ENCODE measurements around the gene AGBL2. TPM values are rescaled to one million over a fixed set of nuclear protein-coding genes. Genes with fewer than 3 reads are reported as not detected.
"Not testable (repeated sequence)": the region's sequence is repeated elsewhere in the genome, so short reads cannot be mapped to it uniquely, and the experiment has no call there.

Gene AGBL2
- total RNA-seq, 1 experiment from 2014 or later: 0.04 TPM

DNA sequence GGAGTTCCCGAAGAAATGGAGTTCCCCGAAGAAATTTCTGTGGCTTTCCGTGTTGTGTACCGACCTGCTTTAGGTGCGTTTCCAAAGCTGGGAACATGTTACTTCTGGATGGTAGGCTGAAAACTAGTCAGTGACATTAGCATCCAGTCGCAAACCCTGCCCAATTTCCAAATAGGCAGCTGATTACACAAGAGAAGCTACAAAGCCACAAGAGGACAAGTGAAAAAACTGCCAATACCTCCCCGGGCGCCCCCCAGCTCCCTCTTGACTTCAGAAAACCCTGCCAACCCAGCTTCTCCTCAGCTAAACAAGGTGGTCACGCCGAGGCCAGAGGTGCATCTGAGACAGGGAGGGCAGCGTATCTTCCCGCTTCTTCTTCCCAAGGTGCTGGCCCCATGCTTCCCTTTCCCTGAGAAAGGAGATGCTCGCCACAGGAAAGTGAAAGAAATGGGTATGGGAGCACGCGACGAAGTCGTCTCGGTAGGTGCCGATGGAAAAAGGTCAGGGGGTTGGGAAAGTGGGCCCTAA, 551 bp downstream of the AGBL2 start:
- H3K27me3 ChIP-seq: no peaks in the 10 kb centered on the region

DNA sequence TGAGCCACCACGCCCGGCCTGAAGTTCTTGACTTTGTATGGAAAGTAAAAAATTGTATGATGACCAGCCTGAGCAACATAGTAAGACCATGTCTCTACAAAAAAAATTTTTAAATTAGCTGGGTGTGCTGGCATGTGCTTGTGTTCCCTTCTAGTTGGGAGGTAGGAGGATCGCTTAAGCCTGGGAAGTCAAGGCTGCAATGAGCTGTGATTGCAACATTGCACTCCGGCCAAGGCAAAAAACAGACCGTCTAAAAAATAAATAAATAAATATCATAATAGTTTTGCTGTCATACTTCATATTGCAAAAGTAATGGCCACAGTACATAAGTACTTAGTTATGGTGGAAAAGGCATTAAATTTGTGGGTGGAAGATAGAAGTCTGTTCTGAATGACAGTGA, 3.4 kb downstream of the AGBL2 start:
- peaks cover 11% of the 10 kb centered on the region for H3K36me3 ChIP-seq
- DNase-seq: no peak
- H3K27me3 ChIP-seq: no peaks in the 10 kb centered on the region
- no peak overlapping the region for H3K27ac ChIP-seq
- H3K4me3 ChIP-seq: no peak overlapping the region
- H3K4me1 ChIP-seq: no peaks in the 10 kb centered on the region
- no peaks in the 10 kb centered on the region for H3K9me3 ChIP-seq (replicated peaks)

More for the DNA sequence above, 551 bp downstream of the AGBL2 start:
- no peaks in the 10 kb centered on the region for H3K9me3 ChIP-seq (replicated peaks)
- H3K27ac ChIP-seq: no peak overlapping the region
- no peak overlapping the region for H3K4me3 ChIP-seq
- DNase-seq: no peak
- H3K4me1 ChIP-seq: no peaks in the 10 kb centered on the region
- H3K36me3 ChIP-seq: peaks cover 37% of the 10 kb centered on the region

DNA sequence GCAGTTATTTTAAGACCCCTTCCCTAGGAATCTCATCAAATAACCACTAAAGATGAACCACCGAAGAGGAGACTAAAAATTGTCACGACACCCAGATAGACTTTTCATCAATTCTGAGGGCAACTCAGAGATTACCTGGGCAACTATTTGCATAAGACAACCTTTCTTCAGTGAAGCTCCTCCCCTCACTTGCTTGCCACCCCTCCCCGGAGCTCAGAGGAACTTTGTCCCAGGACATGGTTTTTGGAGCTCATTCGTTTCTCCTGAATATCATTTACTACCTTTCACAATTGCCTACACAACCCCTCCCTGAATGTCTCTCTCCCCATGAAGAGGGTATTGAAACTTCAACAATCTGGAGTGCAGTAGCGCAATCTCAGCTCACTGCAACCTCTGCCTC, 3.9 kb downstream of the AGBL2 start:
- Histone ChIP-seq H3K4me1 (no peaks in the 10 kb centered on the region), H3K4me3 (no peak overlapping the region), H3K36me3 (peaks cover 5% of the 10 kb centered on the region), H3K27me3 (no peaks in the 10 kb centered on the region), H3K9me3 (replicated peaks) (no peaks in the 10 kb centered on the region), H3K27ac (no peak overlapping the region)
- no peak for DNase-seq

DNA sequence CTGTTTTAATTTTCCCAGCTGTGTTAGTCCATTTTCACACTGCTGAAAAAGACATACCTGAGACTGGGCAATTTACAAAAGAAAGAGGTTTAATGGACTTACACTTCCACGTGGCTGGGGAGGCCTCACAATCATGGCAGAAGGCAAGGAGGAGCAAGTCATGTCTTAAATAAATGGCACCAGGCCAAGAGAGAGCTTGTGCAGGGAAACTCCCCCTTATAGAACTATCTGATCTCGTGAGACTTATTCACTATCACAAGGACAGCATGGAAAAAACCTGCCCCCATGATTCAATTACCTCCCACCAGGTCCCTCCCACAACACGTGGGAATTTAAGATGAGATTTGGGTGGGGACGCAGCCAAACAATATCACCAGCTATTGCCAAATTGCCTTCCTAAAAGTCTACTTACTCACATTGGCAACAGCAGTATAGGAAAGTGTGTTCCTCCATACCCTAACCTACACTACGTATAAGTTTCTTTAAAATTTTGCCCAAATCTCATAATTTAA, 7.8 kb downstream of the AGBL2 start:
- not testable (repeated sequence) for H3K36me3 ChIP-seq; H3K27ac ChIP-seq; H3K4me3 ChIP-seq; H3K9me3 ChIP-seq (replicated peaks); H3K27me3 ChIP-seq; H3K4me1 ChIP-seq; DNase-seq

DNA sequence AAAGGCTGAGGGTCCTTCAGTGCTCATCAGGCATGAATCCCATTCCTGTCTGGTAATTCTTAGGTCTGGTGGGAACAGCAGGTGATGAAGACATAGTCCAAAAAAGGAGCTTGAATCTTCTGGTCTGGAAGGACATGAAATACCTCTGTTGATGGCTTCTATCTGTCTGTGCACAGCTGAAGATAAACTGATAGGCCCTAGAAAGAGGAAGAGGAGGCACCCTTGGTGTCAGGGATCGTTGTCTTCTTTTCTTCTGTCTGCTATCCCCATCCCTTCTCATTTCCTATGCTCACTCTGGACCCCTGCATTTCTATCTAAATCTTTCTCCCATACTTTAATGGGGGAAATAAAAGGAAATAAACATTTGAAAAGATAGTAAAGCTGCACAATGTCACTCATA, 9.4 kb downstream of the AGBL2 start:
- H3K36me3 ChIP-seq: no peaks in the 10 kb centered on the region
- DNase-seq: no peak
- H3K4me1 ChIP-seq: no peaks in the 10 kb centered on the region
- no peaks in the 10 kb centered on the region for H3K9me3 ChIP-seq (replicated peaks)
- H3K27me3 ChIP-seq: no peaks in the 10 kb centered on the region
- no peak overlapping the region for H3K4me3 ChIP-seq
- H3K27ac ChIP-seq: no peak overlapping the region

DNA sequence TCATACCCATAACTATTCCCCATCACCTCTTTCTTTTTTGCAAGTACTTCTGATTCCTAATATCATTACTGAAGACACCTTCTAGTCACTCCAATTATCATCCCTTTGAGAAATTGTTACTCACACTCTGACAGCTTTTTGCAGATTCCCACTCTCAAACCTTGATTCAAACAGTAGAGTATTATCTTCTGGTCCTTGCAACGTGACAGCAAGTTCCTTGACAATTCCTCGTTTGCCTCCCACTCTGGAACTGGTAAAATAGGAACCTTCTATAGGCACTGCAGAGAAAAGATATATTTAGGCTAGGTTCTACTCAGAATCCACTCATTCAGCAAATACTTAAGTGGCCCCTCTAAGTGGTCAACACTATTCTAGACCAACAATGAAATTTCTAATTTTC, 23.2 kb downstream of the AGBL2 start:
- H3K36me3 ChIP-seq: no peaks in the 10 kb centered on the region
- no peak overlapping the region for H3K4me3 ChIP-seq
- no peak overlapping the region for H3K27ac ChIP-seq
- no peaks in the 10 kb centered on the region for H3K4me1 ChIP-seq
- DNase-seq: no peak
- H3K9me3 ChIP-seq (replicated peaks): no peaks in the 10 kb centered on the region
- H3K27me3 ChIP-seq: no peaks in the 10 kb centered on the region

DNA sequence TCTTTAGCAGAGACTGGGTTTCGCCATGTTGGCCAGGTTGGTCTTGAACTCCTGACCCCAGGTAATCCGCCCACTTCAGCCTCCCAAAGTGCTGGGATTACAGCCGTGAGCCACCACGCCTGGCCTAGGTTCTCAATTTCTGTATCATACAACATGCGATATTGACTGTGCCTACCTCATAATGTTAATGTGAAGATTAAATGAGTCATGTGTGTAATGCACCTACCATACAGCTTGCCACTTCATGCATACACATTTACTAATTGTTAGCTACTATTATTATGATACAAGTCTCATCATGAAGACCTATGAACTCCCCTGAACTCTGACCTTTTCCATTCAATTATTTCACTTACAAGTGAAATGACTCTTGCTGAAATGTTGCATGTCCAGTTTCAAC, 25.7 kb downstream of the AGBL2 start:
- no peaks in the 10 kb centered on the region for H3K27me3 ChIP-seq
- H3K9me3 ChIP-seq (replicated peaks): no peaks in the 10 kb centered on the region
- no peak for DNase-seq
- no peaks in the 10 kb centered on the region for H3K36me3 ChIP-seq
- H3K27ac ChIP-seq: no peak overlapping the region
- no peaks in the 10 kb centered on the region for H3K4me1 ChIP-seq
- no peak overlapping the region for H3K4me3 ChIP-seq

DNA sequence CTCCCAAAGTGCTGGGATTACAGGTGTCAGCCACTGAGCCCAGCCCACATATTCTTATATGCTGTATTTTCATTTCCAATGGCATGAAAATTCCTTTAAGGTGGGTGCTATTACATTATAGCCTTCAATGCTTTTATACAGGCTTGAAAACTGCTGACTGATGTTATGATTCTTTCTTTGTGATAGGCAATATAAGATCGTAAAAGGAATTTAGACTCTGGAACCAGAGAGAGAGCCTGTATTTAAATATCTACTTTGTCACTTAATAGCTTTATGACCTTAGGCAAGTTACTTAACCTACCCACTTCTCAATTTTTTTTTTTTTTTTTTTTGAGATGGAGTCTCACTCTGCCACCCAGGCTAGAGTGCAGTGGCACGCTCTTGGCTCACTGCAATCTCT, 26.2 kb downstream of the AGBL2 start:
- no peaks in the 10 kb centered on the region for H3K9me3 ChIP-seq (replicated peaks)

DNA sequence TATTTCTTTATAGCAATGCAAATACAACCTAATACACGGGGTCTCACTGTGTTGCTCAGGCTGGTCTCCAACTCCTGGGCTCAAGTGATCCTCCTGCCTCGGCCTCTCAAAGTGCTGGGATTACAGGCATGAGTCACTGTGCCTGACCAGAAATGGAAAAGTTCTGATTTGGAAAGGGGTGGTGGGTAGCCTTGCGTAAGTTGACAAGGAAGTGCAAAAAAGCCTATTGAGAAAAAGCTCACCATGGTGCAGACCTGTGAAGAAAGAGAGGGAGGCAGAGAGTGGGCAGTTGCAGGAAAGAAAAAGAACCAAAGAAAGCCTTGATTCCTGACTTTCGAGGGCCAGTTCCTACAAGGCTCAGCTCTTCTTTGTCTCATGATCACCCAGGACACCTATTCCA, 27.1 kb downstream of the AGBL2 start:
- DNase-seq: no peak
- no peaks in the 10 kb centered on the region for H3K36me3 ChIP-seq
- no peaks in the 10 kb centered on the region for H3K27me3 ChIP-seq

More for the DNA sequence above, 26.2 kb downstream of the AGBL2 start:
- H3K4me1 ChIP-seq: no peaks in the 10 kb centered on the region
- H3K4me3 ChIP-seq: no peak overlapping the region
- no peak overlapping the region for H3K27ac ChIP-seq
- no peaks in the 10 kb centered on the region for H3K27me3 ChIP-seq
- no peak for DNase-seq
- H3K36me3 ChIP-seq: no peaks in the 10 kb centered on the region

DNA sequence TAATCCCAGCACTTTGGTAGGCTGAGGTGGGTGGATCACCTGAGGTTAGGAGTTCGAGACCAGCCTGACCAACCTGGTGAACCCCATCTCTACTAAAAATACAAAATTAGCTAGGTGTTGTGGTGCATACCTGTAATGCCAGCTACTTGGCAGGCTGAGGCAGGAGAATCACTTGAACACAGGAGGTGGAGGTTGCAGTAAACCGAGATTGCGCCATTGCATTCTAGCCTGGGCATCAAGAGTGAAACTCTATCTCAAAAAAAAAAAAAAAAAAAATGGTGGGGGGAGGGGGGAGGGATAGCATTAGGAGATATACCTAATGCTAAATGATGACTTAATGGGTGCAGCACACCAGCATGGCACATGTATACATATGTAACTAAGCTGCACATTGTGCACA, 28.5 kb downstream of the AGBL2 start:
- H3K9me3 ChIP-seq (replicated peaks); H3K4me3 ChIP-seq: not testable (repeated sequence)

More for the DNA sequence above, 27.1 kb downstream of the AGBL2 start:
- H3K27ac ChIP-seq: no peak overlapping the region
- H3K9me3 ChIP-seq (replicated peaks): no peaks in the 10 kb centered on the region
- H3K4me3 ChIP-seq: no peak overlapping the region
- no peaks in the 10 kb centered on the region for H3K4me1 ChIP-seq

DNA sequence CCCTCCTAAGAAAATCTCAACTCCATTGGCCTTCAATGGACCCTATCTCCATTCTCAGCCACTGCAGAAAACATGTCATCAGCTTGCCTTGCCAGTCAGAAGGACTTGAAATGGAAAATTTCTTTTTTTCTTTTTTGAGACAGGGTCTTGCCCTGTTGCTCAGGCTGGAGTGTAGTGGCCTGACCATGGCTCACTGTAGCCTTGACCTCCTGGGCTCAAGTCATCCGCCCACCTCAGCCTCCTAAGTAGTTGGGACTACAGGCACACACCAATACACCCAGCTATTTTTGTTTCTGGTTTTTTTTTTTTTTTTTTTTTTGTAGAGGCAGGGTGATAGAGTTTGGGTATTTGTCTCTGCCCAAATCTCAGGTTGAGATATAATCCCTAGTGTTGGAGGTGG, 29.0 kb downstream of the AGBL2 start:
- no peak overlapping the region for H3K4me3 ChIP-seq
- no peaks in the 10 kb centered on the region for H3K27me3 ChIP-seq
- H3K9me3 ChIP-seq (replicated peaks): no peaks in the 10 kb centered on the region
- no peaks in the 10 kb centered on the region for H3K36me3 ChIP-seq
- no peaks in the 10 kb centered on the region for H3K4me1 ChIP-seq
- no peak overlapping the region for H3K27ac ChIP-seq
- DNase-seq: no peak

More for the DNA sequence above, 28.5 kb downstream of the AGBL2 start:
- H3K27me3 ChIP-seq, DNase-seq, H3K4me1 ChIP-seq, H3K36me3 ChIP-seq, H3K27ac ChIP-seq: not testable (repeated sequence)

DNA sequence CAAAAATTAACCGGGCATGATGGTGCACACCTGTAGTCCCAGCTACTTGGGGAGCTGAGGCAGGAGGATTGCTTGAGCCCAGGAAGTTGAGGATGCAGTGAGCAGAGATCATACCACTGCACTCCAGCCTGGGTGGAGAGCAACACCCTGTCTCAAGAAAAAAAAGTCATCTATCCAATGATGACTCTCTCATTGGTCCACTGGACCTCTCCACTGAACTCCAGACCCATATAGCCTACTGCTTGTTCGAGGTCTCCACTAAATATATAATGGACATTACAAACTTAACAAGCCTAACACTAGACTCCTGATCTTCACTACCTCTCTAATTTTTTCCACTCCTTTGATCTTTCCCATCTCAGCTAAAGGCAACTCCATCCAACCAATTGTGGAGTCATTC, 39.3 kb downstream of the AGBL2 start:
- no peak for DNase-seq
- Histone ChIP-seq H3K9me3 (replicated peaks) (no peaks in the 10 kb centered on the region), H3K27ac (no peak overlapping the region), H3K27me3 (no peaks in the 10 kb centered on the region), H3K36me3 (no peaks in the 10 kb centered on the region), H3K4me1 (peaks cover 2% of the 10 kb centered on the region), H3K4me3 (no peak overlapping the region)

DNA sequence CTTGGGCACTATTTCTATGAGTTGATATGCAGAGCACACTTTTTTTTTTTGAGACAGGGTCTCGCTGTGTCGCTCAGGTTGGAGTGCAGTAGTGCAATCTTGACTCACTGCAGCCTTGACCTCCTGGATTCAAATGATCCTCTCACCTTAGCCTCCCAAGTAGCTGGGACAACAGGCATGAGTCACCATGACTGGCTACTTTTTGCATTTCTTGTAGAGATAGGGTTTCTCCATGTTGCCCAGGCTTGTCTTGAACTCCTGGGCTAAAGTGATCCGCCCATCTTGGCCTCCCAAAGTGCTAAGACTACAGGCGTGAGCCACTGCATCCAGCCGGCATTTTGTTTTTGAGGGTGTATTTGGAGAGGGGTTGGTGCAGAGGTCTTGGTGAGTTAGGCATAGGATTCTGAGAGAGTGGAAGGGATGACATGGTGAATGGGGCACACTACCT, 42.9 kb downstream of the AGBL2 start:
- Histone ChIP-seq H3K27me3 (no peaks in the 10 kb centered on the region), H3K27ac (no peak overlapping the region), H3K9me3 (replicated peaks) (no peaks in the 10 kb centered on the region), H3K36me3 (no peaks in the 10 kb centered on the region), H3K4me1 (peaks cover 8% of the 10 kb centered on the region), H3K4me3 (no peak overlapping the region)
- DNase-seq: no peak

DNA sequence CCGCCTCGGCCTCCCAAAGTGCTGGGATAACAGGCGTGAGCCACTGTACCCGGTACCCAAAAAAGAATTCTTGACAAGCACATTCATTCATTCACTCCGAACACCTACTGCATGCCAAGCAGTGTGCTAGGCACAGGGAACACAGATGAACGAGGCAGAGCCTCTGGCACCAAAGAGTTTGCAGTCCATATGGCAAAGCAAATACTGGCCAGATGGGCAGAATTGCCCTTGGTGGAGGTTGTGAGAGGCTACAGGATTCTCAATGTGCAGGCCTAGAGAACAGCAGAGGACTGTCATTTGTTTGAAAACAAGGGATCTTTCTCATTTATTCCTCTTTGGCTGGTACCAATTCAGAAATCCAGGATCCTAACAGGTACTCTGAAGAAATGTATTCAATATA, 45.3 kb downstream of the AGBL2 start:
- Histone ChIP-seq H3K4me1 (peaks cover 14% of the 10 kb centered on the region), H3K27ac (no peak overlapping the region), H3K36me3 (no peaks in the 10 kb centered on the region), H3K27me3 (no peaks in the 10 kb centered on the region), H3K9me3 (replicated peaks) (no peaks in the 10 kb centered on the region), H3K4me3 (no peak overlapping the region)
- no peak for DNase-seq

DNA sequence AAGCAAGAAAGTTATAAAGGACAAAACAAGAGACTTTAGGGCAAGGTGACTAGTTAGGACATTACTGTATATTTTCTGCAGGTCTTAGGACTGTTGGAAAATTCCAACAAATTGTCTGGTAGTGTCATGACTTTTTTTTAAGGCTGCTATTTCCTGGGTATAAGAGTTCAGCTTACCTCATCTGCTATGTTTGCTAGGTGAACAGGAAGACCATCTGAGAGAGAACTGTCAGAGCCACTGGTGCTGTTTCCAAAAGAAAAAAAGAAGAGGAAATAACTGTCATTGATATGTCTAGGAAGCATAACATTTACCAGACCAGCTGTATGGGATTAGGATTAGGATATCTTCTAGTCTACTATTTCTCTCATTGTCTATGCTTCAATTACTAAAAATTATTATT, 46.5 kb downstream of the AGBL2 start:
- H3K4me1 ChIP-seq: peaks cover 14% of the 10 kb centered on the region
- no peaks in the 10 kb centered on the region for H3K27me3 ChIP-seq
- H3K9me3 ChIP-seq (replicated peaks): no peaks in the 10 kb centered on the region
- no peak for DNase-seq
- H3K27ac ChIP-seq: no peak overlapping the region
- no peak overlapping the region for H3K4me3 ChIP-seq
- no peaks in the 10 kb centered on the region for H3K36me3 ChIP-seq

DNA sequence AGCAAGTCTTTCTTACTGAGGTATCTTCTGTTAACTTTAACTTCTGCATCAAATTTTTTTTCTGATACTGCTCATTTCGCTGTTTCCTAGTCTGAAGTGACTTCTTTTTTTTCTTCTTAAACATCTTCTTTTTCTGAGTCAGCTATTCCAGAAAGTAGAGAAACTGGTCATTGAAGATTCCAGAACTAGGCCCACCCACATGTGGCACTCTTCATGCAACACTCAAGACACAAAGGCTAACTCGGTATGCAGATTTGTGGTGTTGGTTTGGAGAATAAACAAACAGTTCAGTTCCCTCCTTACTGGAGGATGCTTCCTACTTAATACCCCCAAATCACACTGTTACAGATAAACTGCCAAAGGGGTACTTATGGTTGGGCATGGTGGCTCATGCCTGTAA, 47.6 kb downstream of the AGBL2 start:
- no peaks in the 10 kb centered on the region for H3K9me3 ChIP-seq (replicated peaks)
- no peak overlapping the region for H3K27ac ChIP-seq
- H3K4me3 ChIP-seq: no peak overlapping the region
- H3K36me3 ChIP-seq: no peaks in the 10 kb centered on the region
- no peak for DNase-seq
- no peaks in the 10 kb centered on the region for H3K27me3 ChIP-seq
- peaks cover 17% of the 10 kb centered on the region for H3K4me1 ChIP-seq

Measured in SJCRH30 (cell line).